ENCODE results near the gene TYK2.

Gene TYK2

GRCh38 chr19:10309423-10309822, 70.9 kb downstream of the TYK2 start, which contains the start of gene ZGLP1:
TSS of gene ZGLP1 (minus strand) at chr19:10309815.
- DNase-seq (ENCODE audit: low spot score), result no peak

- DNase-seq (ENCODE audit: low spot score), result no peak
These were observed 74.0 kb downstream of the TYK2 start for GRCh38 chr19:10306327-10306726.

GRCh38 chr19:10305139-10305806, 75.1 kb downstream of the TYK2 start:
- DNase-seq (ENCODE audit: low spot score), result no peak

Measured in SW480 (cell line).